Right renal pelvis (tissue), 4 donors: Measurements from ENCODE around the gene RIOX2. TPM values are rescaled to one million over a fixed set of nuclear protein-coding genes. Genes with fewer than 3 reads are reported as not detected.

ENCODE experiments used
- DNase-seq, 4 donors: peaks; one replicate each; pipeline ENCODE4 v3.0.0-alpha.2; 2013; ENCODE audit warnings: low read depth in 4 of 4, low spot score in 3 of 4, missing footprints in 1 of 4
- polyA plus RNA-seq, 4 donors: library from polyadenylated mRNA; unstranded; fragments of 120-200 nt; gene quantifications; one replicate each; pipeline ENCODE4 v1.2.1, GENCODE V29; 2013; ENCODE audit not compliant: insufficient read length in 4 of 4

RIOX2 gene
- polyA plus RNA-seq, 4 donors: 35.1 to 50.3 (median 45.8) TPM

- DNase-seq: no peak
Observed at GRCh38 chr3:97991293-97991682, 19.1 kb upstream of the RIOX2 start.

DNA sequence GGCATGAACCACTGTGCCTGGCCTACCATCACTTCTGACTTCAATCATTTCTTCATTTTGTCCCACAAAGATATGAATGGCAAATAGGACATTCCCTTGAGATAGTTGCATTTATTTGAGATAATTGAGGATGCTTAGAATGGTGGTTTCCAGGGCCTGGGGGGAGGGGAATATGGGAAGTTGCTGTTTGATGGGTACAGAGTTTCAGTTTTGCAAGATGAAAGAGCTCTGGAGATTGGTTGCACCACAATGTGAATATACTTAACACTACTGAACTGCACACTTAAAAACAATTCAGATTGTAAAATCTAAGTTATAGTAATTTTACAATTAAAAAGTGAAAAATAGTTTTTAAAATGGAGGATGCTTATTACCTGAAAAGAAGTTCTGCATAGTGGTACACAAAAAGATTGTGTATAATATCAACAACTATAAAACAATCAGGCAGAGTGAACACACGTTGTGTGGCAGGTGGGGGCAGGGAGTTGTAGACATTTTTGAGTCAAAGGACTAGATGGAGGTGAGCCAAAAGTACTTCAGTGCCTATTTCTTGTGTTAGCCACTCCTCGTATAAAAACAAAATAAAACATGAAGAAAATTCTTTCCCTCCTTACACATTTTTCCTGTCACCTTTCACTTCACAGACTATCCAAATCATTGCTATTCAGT, 18.5 kb upstream of the RIOX2 start:
- no peak for DNase-seq

DNA sequence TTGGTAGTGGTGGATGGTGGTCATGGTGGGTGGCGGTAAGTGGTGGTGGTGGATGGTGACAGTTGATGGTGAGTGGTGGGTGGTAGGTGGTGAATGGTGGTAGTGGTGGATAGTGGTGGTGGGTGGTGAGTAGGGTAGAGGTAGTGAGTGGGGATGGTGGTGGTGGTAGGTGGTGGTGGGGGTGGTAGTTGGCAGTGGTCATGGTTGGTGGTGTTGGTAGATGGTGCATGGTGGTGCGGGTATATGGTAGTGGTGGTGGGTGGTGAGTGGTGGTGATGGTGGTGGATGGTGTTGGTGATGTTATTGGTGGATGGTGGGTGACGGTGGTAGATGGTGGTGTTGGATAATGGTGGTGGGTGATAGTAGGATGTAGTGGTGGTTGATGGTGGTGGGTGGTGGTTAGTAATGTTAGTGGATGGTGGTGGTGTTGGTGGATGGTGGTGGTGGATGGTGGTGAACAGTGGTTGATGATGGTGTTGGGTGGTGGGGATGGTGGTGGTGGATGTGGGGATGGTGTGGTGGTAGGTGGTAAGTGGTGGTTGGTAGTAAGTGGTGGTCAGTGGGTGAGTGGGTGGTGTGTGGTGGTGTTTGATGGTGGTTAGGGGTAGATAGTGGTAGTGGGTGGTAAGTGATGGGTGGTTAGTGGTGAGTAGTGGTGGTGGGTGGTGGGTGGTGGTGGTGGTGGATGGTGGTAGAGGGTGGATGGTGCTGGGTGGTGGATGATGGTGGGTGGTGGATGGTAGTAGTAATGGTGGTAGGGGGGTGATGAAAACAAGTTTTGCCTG, 16.7 kb upstream of the RIOX2 start:
- DNase-seq: no peak

GRCh38 chr3:97987306-97987705, 15.1 kb upstream of the RIOX2 start:
- DNase-seq: no peak

DNA sequence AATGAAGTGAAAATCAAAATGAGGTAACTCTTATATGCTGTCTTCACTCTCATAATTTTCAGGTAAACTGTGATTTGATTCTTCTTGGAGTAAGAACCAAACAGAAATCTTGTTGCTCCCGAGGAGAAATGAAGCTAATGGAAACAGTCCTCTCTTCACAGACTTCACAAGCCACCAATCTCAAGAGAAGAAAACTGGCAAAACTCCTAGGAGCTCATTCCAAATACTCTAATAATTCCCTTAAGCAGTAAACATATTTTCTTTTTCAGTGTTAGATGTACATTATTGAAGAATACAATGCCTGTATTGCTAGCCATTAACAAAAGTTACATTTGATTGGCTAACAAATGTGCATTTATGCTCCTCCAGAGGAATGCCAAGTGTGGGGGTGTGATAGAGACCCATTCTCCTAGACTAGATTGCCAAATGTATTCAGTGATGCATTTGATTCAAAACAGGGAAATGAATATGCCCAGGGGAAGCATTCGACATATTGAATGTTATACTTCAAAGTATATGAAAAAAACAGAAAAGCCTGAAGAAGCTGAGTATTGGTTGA, 11.8 kb upstream of the RIOX2 start:
- DNase-seq: no peak

DNA sequence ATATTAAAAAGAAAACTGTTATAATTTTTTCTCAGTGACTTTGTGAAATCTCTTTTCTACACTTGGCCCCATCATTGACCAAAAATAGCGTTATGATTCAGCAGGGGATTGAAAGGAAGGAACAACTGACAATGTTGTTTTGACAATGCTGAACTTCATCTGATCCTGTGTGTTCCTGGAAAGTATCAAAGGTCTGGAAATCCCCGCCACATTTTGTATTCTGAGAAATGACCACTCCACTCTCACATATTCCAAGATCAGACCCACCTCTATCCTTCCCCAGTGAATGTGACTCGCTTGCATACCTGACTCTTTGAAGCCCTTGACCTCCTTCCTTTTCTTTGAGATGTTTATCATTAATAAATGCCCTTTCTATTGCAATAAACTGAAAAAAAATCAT, 9.7 kb upstream of the RIOX2 start:
- no peak for DNase-seq

GRCh38 chr3:97979610-97980009, 7.4 kb upstream of the RIOX2 start:
- DNase-seq: no peak

DNA sequence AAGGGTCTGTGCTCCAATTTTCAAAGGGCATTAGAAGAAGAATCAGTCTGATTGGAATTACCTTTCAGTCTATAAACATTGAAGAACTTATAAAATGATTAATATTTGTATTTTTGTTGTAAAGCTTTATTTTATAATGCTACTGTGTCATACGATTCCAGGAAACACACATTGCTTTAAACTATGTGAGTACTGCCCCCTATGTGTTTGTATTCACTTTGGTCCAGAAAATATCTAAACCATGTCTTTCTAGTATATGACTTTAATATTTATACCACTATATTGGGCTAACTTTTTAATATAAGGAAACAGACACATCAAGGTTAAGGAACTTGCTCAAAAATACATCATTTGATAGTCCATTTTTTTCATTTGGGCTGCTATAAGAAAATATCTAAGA, 3.2 kb upstream of the RIOX2 start:
- no peak for DNase-seq

DNA sequence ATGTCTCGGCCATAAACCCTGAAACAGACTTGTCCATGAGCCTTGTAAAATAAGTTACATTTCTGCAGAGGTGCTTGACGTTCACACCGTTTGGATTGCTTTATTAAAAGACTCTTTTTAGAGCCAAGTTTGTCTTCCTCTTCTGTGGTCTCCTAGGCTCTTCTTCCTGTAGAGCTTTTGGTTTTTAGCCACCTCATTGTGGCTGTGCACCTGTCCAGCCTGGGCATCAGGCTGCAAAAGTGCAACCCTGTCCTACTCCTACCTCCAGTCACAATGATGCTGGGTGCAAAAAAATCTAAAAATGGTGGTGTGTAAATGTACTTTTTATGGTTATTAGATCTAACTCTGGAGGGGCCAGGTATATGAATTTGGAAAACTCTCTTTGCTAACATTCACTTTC, 2.8 kb upstream of the RIOX2 start:
- DNase-seq: no peak

GRCh38 chr3:97972976-97973375, 745 bp upstream of the RIOX2 start:
- DNase-seq: no peak

GRCh38 chr3:97970956-97971620, 1.1 kb downstream of the RIOX2 start:
- DNase-seq: no peak

DNA sequence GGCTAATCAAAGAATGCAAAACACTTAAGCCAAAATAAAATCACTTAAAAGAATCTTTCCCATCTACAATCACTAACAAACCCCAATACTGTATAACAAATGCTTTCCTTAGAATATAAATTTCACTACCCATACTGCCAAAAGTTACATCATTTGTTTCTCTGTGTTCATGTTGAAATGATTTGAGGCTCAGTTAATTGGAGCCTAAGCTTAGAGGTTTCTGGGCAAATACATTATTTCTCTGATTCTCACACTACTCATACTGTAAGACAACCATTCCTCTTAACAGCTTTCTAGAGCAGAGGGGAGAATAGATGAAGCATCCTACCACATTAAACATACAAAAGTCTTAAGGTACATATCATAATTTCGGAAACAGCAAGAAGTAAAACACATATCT, 2.1 kb downstream of the RIOX2 start:
- DNase-seq: no peak

DNA sequence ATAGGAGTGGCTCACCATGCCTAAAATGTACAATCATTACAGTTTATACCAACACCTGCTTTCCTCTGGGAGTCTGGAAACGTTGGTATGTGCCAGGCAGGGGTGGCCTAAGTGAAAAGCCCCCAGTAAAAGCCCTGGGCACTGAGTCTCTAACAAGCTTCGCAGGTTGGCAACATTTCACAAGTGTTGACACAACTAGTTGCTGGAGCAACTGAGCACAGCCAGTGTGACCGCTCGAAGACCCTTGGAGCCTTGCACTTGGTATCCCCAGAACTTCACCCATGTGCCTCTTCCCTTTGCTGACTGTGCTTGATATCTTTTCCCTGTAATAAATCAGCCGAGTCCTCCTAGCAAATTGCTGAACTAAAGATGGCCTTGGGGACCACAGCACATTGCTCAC, 2.7 kb downstream of the RIOX2 start:
- no peak for DNase-seq

DNA sequence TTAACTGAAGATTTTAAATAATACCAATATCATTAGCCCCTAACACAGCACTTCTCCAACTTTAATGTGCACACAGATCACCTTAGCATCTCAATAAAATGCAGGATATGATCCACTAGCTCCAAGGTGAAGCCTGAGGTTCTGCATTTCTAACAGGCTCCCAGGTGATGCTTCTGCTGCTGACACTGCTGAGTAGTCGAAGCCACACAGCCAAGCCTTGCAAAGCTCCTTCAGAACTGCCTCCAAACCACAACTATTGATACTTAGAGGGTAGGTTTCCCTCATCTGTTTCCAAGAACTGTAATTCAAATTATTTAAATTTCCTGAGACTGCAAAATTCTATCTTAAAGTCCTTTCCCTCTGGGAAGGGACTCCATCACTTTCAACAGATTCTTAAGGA, 3.9 kb downstream of the RIOX2 start:
- DNase-seq: no peak

DNA sequence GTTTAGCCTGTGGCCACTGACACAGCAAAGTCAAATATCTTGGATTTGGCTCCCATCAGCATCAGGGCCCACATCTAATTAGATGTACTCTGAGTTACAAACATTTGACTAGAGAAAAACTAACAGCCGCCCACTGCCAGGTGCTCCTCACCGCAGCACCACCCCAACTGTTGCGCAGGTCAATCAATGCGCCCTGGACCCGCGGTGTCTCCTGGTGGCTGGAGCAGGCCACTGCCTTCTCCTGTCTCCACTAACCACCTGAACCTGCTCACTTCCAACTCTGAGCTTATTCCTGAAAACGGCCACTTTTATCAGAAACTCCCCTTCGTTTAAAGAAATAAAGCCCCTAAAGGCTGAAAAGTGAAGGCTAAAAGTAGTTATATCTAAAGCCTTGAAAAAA, 4.3 kb downstream of the RIOX2 start:
- no peak for DNase-seq

GRCh38 chr3:97960993-97961766, 11.1 kb downstream of the RIOX2 start:
- DNase-seq: no peak

GRCh38 chr3:97960551-97960950, 11.7 kb downstream of the RIOX2 start:
- DNase-seq: no peak

GRCh38 chr3:97959872-97960271, 12.4 kb downstream of the RIOX2 start:
- DNase-seq: no peak

GRCh38 chr3:97958796-97959195, 13.4 kb downstream of the RIOX2 start:
- no peak for DNase-seq

DNA sequence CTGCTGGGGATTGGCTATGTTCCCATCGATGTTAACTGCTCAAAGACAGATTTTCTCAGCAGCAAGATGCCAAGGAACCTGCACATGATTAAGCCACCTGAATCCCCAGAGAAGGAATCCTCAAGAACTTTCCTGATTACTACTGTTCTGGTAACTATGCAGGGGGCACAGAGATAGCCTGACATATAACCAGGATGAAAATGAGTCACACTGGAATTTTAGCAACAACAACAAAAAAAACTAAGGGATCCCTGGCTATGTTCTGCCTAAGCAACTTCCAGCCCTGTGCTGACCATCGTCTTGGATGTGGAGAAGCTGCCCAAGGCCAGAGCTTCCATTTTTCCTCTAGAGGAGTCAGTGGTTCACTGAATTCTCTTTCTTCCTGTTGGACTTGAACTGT, 13.8 kb downstream of the RIOX2 start:
- DNase-seq: no peak
